ENCODE results near the gene IPO11.

Gene IPO11

DNA sequence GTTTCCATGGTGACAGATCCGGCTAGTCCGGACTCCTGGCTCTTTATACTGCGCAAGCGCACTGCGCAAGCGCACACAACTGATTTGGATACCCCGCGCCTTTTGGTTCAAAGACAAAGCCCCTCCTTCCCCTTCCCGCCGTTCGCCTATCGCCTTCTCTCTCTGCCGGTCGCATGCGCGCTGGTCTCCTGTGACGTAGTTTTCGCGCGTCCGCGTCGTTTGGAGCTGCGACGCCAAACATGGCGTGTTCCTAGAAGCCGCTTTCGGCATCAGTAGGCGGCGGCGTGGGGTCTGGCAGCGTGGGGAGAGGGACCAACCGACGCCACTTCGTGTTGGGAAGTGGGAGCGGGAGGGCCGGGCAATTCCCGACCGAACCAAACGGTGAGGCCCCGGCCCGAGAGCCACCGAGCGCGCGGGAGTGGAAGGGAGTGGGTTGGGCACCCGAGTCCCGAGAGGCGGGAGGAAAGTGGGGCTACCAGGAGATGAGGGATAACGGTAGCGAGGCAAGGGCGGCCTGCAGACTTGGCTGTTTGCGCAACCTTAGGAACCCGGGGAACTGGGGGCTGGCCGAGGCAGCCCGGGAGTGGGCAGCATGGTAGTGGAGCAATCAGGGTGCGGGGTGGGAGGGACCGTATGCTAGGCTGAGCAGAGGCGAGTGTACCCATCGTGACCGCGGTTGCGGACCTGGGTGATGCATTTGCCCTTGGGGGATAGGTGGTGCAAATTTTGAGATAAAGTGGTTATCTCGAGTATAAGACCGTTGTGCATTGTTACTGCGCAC lies at the start of gene IPO11:
Gene IPO11, plus strand, starts transcription at position 215 of the 781 bp plus-strand sequence. CDS start 24,517 bp downstream, outside the sequence.
- peak; percentile 100 for DNase-seq

DNA sequence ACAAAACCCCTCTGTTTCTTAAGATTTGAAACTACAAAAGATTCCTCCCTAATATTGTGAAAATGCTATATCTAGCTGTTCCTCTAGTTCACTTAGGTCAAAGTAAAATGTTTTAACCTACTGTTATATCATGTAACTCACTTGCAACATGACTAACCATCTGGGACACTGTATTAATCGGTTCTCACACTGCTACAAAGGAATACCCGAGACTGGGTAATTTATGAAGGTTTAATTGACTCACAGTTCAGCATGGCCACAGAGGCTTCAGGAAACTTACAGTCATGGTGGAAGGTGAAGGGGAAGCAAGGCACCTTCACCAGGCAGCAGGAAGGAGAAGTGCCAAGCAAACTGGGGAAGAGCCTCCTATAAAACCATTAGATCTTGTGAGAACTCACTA lies 43.5 kb upstream of the IPO11 start:
- no peak for DNase-seq

DNA sequence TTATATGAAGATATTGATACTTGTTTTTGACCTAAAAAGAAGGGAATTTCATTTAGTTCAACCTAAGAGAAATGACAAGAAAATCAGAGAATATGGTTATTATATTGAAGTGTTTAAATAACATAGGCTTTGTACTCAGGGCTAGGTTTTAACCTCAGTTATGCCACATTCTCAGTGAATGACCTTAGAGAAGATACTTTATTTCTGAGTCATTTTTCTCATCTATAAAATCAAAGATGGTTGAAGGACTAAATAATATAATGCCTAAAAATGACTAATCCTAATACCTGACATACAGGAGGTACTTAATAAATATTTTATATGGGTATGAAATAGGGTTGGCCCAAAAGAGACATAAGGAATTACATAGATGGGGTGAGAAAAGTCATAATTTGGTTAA lies 41.2 kb upstream of the IPO11 start:
- no peak for DNase-seq

DNA sequence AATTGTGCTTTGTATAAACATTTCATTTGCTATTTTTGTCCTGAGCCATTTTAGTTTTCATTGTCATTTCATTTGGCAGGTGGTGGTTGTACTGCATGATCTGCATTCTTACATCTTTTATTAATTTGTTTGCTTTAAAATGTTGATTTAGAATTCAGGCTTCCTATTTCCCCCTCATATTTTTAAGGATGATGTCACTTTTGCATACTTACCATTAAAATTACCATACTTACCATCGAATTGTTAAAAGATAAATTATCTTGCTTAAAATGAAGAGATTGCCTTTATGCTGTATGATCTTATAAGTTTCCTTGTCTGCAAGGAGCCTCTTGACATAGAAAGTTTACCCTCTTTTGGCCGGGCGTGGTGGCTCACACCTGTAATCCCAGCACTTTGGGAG lies 40.0 kb upstream of the IPO11 start:
- DNase-seq, result no peak

DNA sequence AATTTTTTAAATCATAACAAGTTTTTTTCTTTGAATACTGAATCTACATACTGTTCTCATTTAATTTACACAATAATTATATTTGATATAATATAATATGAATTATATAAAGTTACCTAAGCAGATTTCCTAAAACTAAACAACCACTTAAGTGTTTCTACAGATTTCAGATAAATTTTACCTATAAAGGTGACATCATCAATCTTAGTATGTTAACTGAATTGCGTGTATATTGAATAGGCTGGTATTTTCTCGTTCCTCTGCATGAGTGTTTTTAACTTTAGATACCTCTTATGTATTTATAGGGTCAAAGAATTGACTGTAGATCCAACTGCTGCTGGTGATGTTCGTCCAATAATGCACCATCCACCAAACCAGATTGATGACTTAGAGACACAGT lies 39.2 kb upstream of the IPO11 start:
- no peak for DNase-seq

DNA sequence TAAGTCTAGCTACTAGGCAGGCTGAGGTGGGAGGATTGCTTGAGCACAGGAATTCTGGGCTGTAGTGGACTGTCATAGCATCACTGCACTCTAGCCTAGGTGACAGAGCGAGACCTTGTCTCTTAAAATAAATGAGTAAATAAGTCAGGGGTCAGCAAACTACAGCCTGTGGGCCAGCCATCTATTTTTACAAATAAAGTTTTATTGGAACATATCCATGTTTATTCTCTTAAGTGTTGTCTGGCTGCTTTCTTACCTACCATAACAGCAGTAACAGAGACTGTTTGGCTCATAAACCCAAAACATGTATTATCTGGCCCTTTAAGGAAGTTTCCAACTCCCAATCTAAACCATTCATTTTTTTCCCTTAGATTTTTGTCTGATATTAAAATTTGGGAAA lies 38.5 kb upstream of the IPO11 start:
- no peak for DNase-seq

DNA sequence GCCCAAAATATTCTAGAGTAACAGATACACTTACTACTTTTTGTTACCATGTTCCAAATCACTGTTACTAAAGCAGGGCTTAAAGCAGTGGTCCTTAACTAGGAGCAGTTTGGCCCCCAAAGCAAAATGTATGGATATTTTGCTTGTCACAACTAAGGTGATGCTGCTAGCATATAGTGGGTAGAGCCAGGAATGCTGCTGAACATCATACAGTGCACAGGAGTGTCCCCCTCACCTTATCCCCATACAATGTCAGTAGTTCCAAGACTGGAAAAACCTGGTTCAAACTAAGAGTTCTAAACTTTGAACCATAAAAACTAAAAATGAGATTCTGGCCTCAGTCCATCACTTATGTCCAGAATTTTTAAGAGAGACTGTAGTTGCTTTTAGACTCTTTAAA lies 36.9 kb upstream of the IPO11 start:
- no peak for DNase-seq

DNA sequence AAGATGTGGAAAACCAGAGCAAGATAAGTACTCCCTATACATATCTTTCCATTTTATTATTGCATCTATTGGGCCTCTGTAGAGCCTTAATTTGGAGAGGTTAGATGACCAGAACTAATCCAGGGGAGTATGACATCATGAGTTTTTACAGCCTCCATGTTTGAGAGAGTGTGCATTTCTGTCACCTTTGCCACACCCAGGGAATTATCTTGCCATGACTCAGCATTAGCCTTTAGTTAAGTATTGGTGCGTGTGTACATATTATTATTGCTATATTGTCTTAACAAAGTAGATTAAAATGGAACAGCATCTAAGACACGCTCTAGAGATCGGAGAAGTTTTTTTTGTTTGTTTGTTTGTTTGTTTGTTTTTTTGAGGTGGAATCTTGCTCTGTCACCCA lies 36.5 kb upstream of the IPO11 start:
- no peak for DNase-seq

DNA sequence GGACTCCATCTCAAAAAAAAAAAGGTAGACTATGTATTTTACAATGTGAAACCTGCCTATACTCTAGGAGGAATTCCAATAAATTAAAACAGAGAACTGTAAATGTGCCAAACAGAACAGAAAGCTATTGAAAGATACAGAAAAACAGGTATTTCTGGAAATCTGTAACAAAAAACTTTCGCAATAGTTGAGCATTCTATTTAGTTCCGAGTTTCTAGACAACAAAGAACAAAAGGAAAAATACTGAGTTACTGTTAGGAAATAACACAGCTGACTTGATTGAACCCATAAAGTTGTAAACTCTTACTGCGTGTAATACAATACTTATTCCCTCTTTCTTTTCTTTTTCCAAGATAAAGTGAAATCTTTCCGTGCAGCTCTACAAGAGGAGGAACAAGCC lies 27.4 kb upstream of the IPO11 start:
- DNase-seq, result no peak

DNA sequence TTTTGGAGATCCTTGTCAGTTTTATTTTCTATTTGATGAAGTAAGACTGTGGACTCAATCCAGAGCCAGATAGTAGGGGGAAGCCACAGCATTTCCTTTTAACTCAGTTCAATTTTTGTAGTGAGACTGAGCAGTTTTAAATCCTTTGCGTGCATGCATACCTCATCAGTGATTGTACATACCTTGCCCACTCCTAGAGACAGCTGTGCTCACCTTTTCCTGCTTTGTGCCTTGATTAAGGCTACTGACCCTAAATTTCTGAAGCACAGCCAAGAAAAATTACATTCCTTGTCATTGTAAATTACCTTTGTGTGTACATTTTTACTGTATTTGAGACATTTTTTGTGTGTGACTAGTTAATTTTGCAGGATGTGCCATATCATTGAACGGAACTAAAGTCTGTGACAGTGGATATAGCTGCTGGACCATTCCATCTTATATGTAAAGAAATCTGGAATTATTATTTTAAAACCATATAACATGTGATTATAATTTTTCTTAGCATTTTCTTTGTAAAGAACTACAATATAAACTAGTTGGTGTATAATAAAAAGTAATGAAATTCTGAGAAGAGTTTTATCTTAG lies 26.7 kb upstream of the IPO11 start:
- DNase-seq, result no peak

DNA sequence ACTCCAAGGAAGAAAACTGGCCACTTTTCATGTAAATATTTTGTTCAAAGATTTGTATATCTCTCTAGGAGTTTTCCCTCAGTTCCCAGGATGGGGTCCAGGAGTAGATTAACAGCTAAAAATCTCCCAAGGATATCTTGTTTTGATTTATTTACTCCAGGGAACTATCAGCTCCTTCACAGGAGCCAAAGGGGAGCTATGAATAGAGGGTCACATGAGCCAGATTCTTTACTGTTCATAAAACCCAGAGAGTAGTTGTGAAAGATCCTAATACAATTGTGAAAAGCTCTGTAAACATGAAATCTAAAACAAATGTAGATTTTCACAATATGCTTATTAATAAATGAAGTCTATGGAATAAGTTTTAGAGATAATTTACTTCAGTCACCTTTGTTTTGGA lies 25.7 kb upstream of the IPO11 start:
- DNase-seq, result no peak

DNA sequence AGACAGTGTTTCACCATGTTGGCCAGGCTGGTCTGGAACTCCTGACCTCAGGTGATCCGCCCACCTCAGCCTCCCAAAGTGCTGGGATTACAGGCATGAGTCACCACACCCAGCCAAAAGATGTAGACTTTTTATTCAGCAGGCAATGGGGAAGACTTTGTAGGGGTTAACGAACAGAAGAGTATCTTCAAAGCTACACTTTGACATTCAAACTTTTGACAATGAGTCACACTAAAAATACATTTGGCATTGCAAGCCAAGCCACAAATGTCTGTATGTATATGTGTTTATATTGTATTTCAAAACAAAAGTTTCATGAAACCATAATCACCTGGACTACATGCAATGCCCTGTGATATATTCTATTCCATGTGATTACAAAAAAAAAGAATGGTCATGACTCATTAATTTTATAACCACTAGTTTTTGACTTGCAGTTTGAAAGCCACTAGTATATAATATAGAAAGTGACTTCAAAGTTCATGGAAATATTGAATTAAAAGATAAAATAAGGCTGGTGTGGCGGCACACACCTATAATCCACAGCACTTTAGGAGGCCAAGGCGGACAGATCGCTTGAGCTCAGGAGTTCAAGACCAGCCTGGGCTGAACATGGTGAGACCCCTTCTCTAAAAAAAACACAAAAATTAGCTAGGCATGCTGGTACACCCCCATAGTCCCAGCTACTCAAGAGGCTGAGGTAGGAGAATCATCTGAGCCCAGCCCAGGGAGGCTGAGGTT lies 17.2 kb upstream of the IPO11 start:
- no peak for DNase-seq

DNA sequence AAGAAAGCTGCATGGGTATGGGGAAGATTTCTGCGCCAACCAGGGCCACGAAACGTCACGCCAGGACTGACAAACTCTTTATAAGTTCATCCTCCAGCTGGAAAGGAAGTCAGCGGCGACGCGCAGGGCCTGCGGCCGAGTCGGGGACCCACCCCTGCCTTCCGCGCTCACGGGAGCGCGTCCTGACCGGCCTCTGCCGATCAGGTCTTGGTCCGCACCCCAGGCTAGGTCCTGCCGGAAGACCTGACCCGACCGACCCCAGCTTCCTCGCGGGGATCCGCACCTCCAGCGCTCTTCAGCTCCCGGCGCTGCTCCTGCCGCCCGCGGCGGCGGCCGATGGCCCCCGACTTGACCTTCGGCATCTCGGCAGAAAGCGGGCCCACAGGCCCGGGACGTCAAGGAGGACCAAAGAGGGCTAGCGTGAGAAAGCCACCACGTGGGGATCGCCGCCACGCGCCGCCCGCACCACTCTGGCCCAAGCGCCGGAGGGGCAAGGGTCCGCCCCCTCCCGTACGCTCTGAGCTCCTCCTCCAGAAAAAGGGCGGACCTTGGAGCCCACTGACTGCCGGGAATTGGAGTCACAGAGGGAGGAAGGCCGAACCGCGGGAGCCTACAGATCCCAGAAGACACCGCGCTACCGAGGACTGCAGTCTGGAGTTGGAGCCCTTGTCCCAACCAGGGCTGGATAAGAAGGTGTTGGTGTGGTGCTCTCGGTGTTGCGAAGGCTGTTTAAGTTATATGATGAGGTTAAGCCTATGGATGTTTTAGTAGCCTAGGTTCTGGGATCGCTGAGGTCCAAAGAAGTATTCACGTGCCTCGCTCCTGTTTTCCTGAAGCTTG lies 8.9 kb upstream of the IPO11 start, which contains the start of gene DIMT1:
Gene DIMT1, minus strand, starts transcription at position 495 of the 840 bp plus-strand sequence. Its CDS starts 133 bp downstream, at position 362.
- peak; percentile 92 for DNase-seq

DNA sequence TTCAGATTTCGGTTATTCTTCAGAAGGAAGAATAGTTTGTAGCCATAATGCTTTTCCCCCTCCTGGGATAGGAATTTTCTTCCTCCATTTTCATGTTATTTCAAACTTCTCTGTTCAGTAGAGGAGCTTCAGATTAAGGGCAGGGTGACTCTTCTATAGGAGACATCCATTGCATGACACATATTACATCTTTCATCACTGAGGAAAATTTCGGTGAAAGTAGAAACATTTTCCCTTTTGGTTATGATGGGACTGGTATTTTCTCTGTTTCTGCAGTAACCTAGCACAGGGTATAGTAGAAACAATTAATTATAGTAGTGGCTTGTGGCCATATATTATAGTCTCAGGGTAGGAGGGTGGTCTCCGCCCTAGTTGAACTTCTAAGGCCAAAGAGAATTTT lies 1.1 kb downstream of the IPO11 start:
- DNase-seq, result no peak

DNA sequence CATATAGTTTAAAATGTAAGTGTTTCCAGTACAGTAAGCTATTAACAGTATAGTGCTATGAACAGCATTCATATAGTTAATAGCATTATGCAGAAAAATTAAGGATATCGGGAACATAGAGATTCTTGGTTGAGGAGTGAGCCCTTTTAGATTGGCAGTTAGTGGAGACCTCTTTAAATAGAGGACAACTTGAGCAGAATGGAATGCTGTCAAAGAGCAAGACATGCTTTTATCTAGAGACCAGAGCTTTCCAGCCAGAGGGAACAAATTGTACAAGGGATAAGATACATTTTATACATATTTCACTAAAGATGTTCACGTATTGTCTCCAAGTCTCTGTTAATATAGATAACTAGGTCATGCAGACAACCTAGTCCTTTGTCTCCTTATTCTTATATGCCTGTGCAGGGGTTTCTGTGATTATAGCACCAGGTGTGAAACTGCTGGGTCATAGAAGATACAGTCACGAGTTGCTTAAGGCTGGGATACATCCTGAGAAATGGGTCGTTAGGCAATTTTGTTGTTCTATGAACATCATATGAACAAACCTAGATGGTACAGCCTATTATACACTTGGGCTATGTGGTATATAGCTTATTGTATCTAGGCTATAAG lies 6.0 kb downstream of the IPO11 start:
- DNase-seq, result no peak

DNA sequence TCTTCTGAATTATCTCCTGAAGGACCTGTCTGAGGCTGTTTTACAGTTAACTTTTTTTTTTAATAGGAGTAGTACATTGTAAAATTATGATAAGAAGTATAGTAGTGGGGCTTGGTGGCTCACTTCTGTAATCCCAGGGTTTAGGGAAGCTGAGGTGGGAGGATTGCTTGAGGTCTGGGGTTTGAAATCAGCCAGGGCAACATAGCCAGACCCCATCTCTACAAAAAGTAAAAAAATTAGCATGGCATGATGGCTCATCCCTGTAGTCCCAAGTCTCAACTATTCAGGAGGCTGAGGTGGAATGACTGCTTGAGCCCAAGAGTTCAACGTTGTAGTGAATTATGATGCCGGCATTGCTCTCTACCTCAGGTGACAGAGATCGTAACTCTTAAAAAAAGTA lies 7.0 kb downstream of the IPO11 start:
- DNase-seq, result no peak

DNA sequence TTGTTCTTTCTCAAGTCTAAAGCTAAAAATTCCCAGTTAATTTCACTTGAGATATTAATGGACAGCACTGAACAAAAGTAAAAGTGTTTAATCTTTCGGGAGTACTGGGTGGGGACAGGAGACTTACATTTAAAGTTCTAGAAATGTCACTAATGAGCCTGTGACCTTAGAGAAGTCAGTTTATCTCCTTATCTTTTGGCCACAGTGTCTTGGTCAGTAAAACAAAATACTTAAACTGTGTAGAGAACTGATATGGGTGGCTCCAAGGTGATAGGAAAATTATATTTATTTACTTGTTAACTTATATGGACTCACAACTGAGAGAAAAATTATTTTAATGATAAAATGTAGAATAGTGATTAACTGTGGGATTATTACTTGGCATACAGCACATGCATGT lies 8.9 kb downstream of the IPO11 start:
- no peak for DNase-seq

DNA sequence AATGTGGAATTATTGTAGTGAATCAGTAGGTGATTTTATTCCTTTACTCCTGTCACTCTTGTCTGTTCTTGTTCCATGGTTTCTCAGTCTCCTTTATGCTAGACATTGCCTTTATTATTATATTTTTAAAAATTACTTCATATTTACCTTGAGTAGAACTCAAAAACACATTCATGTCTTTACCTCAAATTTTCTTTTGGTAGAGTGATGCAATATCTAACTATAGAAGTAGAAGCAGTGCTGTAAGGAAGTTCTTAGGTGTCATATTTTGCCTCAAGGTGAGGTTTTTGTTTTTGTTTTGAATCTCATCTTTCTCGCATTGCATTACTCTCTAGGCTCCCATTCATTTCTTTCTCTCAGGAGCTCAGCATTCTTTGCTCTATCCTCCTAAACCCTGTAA lies 12.2 kb downstream of the IPO11 start:
- DNase-seq, result no peak

DNA sequence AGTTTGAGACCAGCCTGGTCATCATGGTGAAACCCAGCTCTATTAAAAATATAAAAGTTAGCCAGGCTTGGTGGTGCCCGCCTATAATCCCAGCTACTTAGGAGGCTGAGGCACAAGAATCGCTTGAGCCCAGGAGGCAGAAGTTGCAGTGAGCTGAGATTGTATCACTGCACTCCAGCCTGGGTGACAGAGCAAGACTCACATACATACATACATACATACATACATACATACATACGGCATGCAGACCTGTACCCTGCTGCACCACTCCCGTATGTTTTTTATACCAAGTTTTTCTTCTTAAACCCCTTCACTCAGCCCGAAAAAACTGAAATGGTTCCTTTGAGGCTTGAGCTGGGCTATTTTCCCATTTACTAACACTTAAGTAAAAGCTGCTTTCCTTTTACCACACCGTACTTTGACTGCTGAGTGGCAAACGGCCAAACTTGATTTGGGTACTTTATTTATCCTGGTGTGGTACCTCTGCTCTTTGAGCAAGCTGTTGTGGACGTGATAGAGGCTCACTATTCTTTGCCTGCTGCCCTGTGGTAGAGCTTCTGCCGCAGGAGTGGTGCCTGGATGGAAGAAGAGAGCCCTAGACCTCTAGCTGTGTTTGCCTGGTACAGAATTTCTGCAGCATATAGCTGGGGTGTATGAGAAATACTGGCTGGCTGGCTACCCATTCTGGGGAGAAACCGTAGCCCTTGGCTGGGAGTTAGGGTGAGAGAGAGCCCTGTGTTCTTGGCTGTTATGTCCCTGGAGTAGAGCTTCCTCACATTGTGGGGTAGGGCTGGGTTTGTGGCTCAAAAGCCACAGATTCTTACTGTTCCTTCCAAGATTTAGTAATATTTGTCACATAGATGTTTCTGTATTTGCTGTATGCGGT lies 19.4 kb downstream of the IPO11 start:
- DNase-seq, result no peak

DNA sequence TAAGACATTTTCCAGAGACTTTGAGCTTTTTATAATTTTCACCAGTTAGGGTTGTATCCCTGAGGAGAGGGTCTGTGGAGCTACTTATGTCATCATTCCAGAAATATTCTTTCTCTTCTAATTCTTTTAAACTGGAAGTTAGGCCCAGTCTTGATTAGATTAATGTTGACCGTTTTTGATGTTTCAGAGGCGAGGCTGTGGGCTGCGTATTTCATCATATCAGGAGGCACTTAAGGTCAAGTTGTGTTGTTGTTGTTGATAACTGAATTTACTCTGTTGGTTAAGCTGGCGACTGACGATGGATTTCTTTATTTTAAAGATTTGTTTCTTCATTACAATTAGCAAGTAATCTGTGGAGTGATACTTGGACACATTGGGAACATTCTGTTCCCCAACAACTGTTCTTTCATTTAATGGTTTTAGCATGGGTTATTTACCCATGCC lies 20.1 kb downstream of the IPO11 start:
- DNase-seq, result no peak

DNA sequence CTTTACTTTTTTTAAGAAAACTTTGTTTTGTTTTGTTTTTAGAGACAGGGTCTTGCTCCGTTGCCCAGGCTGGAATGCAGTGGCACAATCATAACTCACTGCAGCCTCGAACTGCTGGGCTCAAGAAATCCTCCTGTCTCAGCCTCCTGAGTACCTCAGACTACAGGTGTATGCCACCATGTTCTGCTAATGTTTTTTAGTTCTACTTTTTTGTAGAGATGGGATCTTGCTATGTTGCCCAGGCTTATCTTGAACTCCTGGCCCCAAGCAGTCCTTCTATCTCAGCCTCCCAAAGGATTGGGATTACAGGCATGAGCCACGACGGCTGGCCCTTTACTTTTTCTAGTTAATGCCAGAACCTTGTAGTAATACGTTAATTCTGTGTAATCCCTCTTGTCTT lies 36.0 kb downstream of the IPO11 start:
- no peak for DNase-seq

DNA sequence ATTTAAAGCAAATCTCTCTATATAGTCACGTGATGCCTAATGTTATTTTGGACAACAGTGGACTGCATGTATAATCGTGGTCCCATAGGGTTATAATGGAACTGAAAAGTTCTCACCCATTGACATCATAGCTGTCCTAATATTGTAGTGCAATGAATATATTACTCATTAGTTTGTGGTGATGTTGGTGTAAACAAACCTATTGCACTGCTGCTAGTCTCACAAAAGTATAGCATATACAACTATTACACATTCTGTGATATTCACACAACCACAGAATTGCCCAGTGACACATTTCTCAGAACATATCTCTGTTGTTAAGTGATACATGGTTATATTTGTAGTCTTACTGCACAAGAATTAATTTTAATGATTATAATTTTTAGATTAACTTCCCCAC lies 37.7 kb downstream of the IPO11 start:
- no peak for DNase-seq
